Pericardium fibroblast (primary cell): ENCODE results near the gene SLC25A43. TPM values are rescaled to one million over a fixed set of nuclear protein-coding genes. Genes with fewer than 3 reads are reported as not detected.

ENCODE experiments used
- total RNA-seq: library from RNA; depleted of rRNA; stranded (reverse); fragments of >200 nt; gene quantifications from 2 replicates; pipeline ENCODE4 v1.2.3, GENCODE V29; 2015

Gene SLC25A43
- 13.4 and 20.9 TPM in 2 replicates for total RNA-seq

DNA sequence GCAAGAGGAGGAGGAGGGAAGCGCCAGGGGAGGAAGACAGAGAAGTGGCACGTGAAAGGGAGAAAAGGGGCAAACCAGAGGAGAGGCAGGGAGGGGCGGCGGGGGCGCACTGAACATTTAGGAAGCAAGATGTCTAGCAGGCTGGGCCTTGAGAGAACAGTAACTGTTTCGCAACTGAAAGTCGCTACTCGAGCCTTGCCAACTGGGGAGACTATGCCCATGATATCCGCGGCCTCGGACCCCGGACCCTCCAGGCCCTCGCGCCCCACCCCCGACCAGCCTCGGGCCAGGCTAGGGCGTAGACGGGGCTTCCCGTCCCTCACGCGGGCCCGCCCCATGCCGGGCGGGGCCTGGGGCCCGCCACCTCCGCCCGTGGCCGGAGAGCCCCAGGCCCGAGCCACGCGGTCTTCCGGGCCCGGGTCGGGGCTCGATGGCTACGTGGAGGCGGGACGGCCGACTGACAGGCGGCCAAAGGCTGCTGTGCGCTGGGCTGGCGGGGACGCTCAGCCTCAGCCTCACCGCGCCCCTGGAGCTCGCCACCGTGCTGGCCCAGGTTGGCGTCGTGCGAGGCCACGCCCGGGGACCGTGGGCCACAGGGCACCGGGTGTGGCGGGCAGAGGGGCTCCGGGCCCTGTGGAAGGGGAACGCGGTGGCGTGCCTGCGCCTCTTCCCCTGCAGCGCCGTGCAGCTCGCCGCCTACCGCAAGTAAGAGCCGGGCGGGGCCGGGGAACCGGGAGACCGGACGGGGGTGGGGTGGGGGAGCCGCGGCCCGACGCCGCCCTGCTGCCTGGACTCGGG, at the start of gene SLC25A43:
Gene SLC25A43, plus strand, starts transcription at position 363 of the 798 bp plus-strand sequence. Its CDS starts 68 bp downstream, at position 431.

GRCh38 chrX:119467842-119468550, 68.9 kb downstream of the SLC25A43 start, which contains the start of gene SLC25A5:
Gene SLC25A5, plus strand, starts transcription at chrX:119468444. Its CDS starts 72 bp downstream, at chrX:119468516.

Other genes with a start within 250 kb of the SLC25A43 start
- 102 and 120 TPM in 2 replicates for gene PGRMC1, start 163.1 kb upstream of the SLC25A43 start, total RNA-seq
- gene SLC25A5, start 69.1 kb downstream of the SLC25A43 start, total RNA-seq = 206 and 220 TPM in 2 replicates
- gene STEEP1, start 166.1 kb downstream of the SLC25A43 start, total RNA-seq = 13.1 and 16.0 TPM in 2 replicates
- gene UBE2A, start 175.2 kb downstream of the SLC25A43 start, total RNA-seq = 32.1 and 33.8 TPM in 2 replicates
- gene NKRF, start 207.1 kb downstream of the SLC25A43 start, total RNA-seq = 3.6 and 5.0 TPM in 2 replicates